Endometrial microvascular endothelial cells (primary cell): ENCODE data around the gene KCNQ5. TPM values are rescaled to one million over a fixed set of nuclear protein-coding genes. Genes with fewer than 3 reads are reported as not detected.

ENCODE experiments used
- in situ Hi-C: cut with HindIII; loops from 2 replicates; pipeline ENCODE4 v1.10.0; 2017; ENCODE audit warnings: low sequenced_read_pairs, low pct_unique_long_range_greater_than_20kb; ENCODE audit errors: inconsistent ontology term
- total RNA-seq: library from RNA; depleted of rRNA; stranded (reverse); fragments of >200 nt; gene quantifications from one replicate; pipeline ENCODE4 v1.2.3, GENCODE V29; 2015; ENCODE audit errors: inconsistent ontology term

KCNQ5 gene
- total RNA-seq, 1 donor from 2014 or later = not detected

DNA sequence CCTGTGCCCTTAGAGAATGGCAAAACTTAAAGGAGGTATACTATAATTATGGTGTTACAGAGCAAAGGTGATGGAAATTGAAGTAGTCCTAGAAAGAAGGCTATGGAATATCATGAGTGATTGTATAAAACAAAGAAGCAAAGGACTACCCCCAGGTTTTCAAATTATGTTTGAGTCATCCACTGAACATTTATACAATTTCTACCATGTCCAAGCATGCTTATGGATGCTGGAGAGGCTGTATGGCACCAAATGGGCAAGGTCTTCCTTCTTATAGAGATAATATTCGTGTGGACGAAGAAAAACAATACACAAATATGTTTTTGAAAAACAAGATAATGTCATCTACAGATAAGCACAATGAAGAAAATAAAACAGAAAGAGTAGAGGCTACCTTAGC lies 425.9 kb downstream of the KCNQ5 start:
- in situ Hi-C loops = no loop called here

DNA sequence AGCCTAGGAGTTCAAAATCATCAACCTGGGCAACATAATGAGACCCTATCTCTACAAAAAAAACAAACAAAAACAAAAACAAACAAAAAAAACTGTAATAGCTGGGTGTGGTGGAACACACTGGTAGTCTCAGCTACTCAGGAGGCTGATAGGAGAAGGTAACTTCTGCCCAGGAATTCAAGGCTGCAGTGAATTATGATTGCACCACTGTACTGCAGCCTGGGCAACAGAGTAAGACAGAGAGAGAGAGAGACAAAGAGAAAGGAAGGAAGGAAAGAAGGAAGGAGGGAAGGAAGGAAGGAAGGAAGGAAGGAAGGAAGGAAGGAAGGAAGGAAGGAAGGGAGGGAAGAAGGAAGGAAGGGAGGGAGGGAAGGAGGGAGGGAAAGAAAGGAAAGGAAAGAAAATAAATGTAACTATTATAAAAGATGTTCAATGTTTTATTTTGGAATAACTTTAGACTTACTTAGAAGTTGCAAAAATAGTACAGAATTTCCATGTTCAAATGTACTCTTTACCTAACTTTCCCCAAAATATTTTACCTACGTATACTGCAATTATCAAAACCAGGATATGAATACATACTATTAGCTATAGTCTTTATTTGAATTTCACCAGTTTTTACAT lies 428.2 kb downstream of the KCNQ5 start:
- in situ Hi-C loops = no loop called here

DNA sequence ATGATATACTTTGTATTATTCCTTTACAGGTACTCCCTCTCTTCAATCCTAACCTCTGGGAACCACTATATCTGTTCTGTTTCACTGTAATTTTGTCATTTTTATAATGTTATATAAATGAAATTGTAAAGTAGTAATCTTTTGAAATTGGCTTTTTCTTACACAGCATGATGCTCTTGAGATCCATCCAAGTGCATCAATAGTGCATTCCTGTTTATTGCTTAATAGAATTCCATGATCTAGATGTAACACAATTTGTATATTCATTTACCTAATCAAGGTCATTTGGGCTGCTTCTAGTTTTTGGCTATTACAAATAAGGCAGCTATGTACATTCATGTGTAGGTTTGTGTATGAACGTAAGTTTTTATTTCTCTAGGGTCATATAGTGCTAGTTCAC lies 428.8 kb downstream of the KCNQ5 start:
- in situ Hi-C loops = no loop called here

DNA sequence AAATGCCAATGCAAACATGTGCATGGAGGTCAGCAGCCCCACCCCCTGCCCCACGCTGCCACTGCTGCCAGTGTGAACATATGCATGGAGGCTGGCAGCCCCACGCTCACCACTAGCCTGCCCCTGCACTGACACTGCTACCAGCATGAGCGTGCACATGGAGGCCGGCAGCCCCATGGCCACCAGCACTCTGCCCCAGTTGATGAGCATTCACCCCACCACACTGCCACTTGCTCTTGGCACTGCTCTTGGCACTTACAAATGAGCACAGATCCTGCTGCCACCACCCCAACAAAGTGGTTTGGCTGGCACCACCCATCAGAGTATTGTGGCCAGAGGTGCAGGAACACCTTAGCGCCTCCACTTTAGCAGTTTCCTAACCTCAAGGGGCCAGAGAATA lies 429.3 kb downstream of the KCNQ5 start:
- in situ Hi-C loops = no loop called here

DNA sequence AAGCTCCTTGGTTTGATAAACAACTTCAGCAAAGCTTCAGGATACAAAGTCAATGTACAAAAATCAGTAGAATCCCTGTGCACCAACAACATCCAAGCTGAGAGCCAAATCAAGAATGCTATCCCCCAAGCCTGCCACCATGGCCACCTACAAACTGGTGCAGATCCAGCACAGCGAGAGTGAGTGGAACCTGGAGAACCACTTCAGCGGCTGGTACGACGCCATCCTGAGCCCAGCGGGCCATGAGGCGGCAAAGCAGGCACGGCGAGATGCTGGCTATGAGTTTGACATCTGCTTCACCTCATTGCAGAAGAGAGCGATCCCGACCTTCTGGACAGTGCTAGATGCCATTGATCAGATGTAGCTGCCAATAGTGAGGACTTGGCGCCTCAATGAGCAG lies 433.1 kb downstream of the KCNQ5 start:
- in situ Hi-C loops = no loop called here

DNA sequence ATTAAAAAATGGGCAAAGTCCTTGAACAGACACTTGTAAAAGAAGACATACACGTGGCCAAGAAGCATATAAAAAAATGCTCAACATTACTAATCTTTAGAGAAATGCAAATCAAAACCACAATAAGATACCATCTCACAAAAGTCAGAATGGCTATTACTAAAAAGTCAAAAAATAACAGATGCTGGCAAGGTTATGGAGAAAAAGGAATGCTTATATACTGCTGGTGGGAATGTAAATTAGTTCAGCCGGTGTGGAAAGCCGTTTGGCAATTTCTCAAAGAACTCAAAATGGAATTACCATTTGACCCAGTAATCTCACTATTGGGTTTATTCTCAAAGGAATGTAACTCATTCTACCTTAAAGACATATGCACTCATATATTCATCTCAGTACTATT lies 436.9 kb downstream of the KCNQ5 start:
- in situ Hi-C loops = no loop called here

DNA sequence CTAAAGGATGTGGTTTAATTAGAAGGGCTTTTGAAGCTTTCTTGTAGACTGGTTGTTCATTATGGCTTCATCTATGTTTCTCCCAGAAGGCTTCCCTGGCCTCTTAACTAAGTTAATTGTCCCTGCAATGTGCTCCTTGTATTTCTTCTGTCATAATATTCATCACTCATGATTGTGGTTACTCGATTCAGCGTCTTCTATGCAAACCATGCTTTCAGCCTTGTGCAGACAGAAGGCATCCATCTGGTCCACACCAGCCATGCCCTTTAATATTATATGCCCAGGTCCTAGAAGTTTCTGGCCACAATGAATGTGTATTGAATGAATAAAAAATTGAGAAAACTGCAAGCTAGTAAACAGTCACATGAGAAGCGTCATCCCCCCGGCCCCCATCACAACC lies 440.3 kb downstream of the KCNQ5 start:
- in situ Hi-C loops = no loop called here

DNA sequence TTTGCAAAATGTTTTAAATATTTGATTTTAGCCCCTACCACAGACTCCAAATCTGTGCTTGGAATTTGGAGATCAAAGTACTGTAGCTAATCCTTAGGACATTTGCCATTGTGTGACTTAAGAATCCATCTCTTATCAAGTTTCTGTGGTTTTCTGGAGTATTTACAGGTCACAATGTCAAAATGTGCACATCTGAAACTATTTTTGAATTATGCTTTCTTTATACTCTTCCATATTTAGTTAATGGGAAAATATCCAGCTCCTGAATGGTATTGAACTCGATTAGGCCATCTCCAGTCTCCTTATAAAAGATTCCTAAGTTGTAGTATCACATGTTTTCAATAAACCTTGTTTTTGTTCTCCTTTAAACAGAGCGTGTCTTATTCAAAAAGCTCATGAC lies 441.0 kb downstream of the KCNQ5 start:
- in situ Hi-C loops = no loop called here

DNA sequence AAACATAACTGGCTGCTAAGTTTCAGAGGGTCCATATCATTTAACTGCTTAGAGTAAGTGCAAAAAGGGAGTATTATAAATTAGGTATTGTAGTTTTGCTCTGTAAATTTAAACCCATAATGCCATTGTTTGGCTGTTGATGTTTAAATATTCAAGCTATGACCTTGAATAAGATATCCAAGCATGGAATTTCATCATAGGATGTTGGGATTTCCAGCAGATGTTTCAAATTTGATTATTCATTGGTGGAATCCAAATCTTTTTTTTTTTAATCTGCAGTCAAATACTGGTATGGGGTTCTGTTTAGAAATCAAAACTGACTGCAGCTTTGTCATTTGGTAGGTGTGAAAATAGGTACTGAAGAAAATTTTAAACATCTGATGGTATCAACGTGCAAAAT lies 442.4 kb downstream of the KCNQ5 start:
- in situ Hi-C loops = no loop called here

DNA sequence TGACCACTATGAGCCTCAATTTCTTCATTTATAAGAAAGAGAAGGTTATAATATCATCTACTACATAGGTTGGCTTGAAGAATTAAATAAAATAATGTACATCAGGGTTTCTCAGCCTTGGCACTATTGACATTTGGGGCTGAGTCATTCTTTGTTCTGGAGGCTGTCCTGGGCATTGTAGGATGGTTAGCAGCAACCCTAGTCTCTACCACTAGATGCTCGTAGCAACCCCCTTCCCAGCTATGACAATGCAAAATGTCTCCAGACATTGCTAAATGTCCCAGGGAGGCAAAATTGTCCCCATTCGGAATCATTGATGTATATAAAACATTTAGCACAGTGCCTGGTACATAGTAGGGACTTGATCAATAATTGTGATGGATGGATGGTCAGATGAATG lies 451.4 kb downstream of the KCNQ5 start:
- in situ Hi-C loops = no loop called here

DNA sequence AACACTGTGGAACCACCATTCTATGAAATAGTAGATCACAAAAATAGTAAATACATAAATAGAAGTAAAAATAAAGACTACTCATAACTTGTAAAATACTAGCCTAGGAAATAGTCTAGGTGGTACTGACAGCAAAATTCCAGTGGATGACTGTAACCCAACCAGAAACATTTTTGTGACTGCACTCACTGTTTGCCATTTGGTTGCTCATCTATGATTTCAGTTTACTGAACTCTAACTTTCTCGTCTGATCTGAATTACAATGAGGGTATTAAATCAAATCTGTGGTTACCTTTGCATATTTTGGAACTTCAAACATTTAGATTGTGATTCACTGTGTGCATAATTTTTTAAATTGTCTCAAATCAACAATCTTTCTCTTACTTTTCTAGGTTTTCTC lies 452.3 kb downstream of the KCNQ5 start:
- in situ Hi-C loops = no loop called here

DNA sequence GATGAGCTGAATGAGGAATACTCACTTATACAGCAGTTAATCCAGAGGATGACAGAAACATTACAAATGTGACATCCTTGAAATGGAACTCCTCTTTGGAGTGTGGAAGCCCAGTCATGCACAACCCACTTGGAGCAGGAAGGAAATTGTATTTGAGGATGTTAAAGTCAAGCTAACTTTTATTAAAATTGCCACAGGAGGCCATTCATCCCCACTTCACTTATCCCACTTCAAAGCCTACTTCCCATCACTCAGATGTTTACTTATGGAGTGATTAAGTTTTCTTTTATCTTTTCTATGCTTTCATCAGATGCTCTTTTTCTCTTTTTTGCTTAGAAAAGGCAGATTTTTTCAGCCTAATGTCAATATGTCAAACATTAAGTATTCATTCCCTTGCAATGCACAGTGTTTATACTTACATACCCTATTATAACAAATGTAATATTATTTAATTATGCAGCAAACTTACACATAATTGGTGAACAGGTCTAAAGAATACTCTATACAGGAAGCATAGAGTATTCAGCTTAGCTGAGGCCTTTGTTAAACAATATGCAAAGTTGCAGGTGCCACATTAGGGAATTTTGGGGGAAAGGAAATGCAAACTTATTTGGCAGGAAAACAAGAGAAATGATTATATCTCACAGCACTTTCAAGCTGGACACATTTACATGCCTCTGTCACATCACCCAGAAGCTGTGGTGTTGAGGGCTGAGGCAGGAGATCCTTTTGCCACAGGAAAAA lies 454.5 kb downstream of the KCNQ5 start:
- in situ Hi-C loops = no loop called here

DNA sequence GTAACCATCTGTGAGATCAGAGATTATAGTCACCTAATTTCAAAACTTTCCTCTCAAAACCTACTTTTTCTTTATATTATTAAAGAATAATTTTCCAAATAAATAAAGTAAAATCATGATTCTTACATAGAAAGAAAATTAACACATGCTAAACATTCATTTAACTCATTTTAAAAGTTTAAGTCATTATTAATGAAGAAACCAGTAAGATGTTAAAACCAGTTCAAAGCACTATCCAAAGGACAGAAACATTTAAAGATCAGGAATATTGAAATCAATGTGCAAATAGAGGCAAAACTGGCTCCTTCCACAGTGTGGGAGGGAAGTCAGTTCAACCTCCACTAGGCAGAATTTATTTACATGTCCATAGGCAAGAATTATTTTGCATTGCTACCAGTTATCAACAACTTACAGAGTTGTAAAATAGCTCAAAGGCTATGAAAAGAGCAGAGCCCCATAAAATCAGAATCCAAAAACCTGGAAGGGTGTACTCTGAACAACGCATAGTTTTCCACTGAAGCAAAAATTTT lies 456.5 kb downstream of the KCNQ5 start:
- in situ Hi-C loops = no loop called here

DNA sequence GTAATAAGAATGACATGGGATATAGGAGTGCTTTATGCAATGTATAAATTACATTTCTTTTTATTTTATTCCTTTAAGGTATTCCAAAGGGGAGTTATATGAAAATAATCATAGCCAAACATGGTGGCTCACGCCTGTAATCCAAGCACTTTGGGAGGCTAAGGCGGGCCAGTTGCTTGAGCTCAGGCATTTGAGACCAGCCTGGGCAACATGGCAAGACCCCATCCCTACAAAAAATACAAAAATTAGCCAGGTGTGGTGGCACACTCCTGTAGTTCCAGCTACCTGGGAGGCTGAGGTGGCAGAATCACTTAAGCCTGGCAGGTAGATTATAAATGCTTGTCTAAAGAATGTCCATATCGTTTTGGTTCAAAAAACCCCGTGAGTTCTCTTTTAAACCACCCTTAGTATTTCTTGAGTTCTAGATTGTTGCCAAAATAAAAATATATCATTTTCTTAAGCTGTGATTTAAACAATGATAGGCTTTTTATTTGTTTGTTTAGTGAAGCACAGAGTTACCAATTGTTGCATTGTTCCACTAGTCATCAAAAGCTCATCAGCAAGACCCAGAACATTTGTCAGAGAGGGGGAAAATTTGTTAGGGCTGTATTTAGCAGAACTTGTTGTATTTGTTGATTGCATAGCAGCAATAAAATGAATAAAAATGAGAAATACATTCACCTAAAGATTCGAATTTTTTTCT lies 457.2 kb downstream of the KCNQ5 start:
- in situ Hi-C loops = no loop called here

DNA sequence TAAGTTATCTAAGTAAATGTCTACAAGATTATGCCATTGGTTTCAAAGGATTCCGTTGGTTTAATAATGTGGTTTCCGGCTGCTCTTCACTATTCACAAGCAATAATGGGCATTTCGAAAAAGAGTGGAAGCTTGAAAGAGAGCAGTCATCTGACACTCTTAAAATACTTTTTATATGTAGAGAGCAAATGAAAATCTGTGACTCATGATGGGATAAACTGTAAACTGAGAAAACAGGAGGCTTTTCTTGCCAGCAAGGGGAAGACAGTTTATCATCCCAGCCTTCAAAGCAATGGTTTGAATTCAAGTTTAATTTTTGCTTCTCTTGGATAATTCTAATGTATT lies 457.7 kb downstream of the KCNQ5 start:
- in situ Hi-C loops = no loop called here

DNA sequence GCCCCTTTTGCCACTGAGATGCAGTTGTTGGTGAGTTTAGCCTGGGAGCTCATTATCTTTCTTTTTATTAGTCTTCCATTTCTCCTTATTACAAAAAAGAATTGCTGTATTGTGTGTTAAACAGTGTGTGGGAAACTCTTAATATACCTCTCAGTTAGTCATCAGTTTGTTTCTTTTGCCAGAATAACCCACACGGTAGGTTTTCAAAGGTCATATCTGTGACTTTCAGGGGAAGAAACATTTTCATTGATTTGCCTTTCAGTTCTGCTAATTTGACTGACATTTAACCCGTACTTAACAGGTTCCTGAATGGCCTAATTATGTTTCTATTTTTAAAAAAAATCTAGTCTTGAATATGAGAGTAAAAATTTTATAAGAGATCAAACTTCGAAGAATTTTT lies 458.1 kb downstream of the KCNQ5 start:
- in situ Hi-C loops = no loop called here

DNA sequence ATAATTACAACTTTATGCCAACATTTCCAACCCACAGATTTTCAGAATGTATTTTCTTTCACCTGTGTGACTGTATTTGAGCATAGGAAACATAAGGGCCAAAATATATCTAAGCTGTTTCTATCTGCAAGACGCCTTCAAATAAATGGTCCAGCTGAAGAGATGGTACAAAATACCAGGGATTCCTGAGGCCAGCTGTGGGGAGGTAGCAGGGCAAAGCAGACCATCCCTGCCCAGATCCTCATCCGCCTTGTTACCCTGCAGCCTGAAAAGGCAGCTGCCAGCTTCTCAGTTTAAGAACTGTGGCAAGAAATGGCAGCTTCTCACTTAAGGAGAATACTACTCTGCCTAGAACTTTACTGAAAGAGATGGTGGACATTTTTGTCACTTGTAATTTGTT lies 460.1 kb downstream of the KCNQ5 start:
- in situ Hi-C loops = no loop called here

DNA sequence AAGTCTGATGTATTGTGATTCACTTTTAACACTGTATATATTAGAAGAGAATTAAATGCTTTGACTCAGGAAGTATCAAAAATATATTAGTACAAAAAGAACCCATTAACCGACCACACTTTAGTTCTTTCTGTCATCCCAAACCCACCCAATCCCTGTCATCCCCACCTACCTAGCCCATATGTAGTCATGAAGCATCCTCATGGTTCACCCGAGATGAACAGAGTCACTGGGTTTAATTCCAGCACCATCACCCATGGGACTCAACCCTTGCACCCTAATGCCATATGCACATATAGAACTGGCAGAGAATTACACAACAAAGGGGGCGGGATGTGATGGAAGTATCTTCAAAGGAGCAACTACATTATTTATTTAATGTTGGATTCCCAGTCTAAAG lies 462.0 kb downstream of the KCNQ5 start:
- in situ Hi-C loops = no loop called here

DNA sequence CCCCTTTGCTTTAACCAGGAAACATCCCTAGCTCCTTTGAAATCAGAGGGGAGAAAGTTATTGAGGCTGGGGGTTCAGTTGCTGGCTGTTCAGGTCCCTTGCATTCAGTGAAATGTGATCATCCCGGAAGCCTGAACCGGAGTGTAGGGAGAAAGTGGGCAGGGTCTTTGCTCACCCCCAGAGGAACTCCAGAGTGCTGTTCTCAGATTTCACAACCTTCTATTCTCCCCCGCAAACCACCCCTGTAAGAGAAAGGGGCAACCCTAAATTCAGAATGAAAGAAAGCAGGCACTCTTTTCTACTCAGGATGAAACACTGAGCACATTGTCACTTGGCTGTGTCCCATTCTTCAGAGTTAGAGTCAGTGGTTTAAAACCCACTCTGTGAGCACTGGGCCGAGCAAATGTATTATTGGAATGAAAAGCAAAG lies 463.6 kb downstream of the KCNQ5 start:
- in situ Hi-C loops = no loop called here

DNA sequence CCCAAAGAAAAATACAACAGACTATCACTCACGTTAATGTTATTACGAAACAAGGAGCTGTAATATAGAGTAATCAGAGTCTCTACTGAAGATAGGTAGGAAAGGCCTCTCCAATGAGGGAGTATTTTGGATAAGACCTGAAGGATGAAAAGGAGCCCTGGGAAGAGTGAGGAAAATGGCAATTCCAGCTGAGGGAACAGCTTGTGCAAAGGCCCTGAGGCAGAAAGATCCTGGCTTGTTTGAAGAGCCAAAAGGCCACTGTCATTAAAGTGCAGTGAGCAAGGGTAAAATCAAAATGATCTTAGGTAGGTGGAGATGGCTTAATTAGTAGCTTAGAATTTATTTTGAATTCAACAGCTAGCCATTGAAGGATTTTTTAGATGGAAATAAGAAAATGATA lies 464.9 kb downstream of the KCNQ5 start:
- in situ Hi-C loops = no loop called here
